ENCODE data around the gene CAMTA1.

The CAMTA1 gene

DNA sequence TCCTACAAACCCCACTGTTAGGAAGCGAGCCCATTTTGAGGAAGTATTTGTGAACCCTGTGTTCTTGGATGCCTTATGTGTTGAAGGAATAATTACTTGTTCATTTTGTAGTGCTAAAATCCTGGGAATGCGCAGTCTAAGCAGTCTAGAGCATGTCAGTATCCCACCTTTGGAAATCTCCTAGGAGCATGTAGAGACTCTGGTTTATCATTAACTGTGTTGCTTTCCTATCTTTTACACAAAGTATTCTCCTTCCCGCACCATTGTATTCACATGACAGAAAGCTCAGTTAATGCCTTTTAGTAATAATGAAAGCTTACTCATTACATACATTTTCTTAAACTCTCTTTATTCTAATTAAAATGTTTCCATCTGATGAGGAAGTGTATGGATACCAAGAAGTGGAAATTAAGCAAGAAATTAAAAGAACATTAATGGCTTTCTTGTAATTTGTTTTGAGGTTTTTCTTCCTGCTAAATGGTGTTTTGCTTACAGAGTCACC, 99.4 kb downstream of the CAMTA1 start:
- no peak for DNase-seq

DNA sequence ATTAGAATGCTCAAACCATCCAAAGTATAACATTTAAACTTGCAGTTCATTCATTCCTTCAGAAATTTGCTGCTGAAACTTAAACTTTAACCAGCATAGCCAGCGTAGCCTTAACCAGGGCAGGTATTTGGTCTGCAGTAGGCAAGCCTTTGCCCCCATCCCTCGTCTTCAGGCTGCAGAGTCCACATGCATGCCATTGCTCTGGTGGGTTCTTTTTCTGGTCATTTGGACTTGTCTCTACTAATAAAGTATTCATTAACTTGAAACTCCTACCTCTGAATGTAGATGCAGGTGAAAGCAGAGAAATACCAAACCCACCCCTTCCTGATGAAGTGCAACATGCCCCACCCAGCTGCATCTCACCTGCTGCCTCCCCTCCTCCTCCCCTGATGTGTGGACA, 100.2 kb downstream of the CAMTA1 start:
- DNase-seq, result no peak

DNA sequence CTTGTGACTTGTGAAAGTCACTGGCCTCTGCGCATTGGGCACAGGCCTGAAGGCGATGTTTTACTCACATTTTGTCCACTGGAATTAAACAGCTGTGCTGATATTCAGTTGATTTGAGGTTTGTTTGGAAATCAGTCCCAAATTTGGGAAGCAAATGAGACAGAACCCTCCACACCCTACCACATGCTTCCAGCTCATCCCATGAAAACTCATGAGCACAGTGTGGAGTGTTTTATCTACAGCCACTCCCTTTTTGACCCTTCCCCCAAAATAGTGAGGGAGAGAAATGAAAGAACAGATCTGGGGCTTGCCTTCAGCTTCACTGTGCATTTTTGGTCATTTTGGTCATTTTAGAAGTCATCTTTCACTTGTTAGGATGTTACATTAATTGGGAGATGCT, 101.3 kb downstream of the CAMTA1 start:
- no peak for DNase-seq

DNA sequence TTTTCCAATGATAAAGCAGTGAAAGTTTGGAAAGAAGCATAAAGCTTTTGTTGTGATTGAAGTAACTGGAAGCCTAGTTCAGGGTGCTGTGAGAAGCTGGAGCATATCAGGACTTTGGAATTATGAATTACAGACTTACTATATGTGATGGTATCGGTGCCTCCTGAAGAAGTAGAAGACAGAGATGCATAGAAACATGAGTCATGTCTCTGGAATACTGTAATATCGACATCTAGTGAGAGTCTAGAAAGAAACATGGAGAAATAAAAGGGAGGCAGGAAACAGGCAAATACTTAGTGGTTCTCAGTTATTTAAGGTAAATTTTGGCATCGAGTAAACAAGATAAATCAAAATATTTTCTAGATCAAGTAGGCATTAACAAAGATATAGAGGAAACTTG, 103.0 kb downstream of the CAMTA1 start:
- no peak for DNase-seq

DNA sequence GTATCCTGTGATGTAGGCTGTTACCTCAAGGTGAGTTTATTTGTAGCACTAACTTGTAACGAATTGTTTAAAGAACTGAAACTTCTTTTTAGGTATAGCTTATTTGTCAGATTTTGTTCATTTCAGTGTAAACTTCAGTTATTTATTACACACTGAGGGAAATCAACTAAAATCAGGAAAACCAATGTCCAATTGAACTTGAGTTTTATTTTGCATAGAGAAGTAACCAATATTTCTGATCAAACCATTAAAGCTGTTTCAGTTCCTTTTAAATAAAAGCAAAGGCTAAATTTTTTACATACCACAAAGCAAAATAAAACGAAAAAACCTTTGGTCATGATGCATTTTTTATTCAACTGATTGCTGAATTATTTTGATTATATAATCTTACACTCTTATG, 103.6 kb downstream of the CAMTA1 start:
- DNase-seq, result no peak

DNA sequence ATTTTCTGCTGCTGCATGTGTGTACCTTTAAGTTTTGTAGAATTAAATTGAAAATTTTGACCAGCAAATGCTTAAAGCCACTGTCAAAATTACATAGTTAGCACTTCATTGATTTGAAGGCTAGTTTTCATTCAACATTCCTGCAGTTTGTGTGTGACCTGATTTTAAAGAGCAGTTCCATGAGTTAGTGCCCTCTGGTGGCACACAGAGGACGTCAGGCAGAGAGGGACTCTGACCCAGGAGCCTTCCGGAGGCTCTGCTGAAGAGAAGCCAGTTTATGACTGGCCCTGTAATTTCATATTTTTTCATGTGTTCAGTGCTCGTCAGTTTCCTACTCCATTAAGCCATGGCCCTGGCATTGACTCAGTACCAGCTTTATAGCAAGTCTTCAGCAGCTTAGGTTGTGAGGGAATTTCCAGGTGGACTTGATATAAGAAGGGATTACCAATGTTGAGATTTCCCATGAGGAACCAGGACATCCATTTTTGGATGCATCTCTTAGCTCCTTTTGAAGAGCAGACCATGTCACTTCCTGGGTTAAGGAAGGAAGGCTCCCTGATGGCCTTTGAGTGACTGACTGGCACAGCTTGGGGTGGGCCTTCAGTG, 104.7 kb downstream of the CAMTA1 start:
- peak; percentile 65 to 79 (median 76) for DNase-seq

DNA sequence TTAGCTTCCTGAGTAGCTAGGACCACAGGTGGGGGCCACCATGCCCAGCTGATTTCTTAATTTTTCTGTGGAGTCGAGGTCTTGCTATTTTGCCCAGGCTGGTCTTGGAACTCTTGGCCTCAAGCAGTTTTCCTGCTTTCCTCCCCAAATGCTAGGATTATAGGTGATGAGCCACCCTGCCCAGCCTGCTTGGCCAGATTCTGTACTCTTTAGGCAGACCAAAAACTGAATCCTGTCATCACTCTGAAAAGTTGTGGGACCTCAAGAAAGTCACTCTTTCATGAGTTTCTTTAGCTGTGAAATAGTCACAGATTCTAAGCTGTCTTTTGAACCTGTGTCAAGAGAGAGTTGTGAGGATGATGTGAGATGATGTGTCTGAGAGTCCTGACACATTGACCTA, 105.4 kb downstream of the CAMTA1 start:
- DNase-seq, result no peak

DNA sequence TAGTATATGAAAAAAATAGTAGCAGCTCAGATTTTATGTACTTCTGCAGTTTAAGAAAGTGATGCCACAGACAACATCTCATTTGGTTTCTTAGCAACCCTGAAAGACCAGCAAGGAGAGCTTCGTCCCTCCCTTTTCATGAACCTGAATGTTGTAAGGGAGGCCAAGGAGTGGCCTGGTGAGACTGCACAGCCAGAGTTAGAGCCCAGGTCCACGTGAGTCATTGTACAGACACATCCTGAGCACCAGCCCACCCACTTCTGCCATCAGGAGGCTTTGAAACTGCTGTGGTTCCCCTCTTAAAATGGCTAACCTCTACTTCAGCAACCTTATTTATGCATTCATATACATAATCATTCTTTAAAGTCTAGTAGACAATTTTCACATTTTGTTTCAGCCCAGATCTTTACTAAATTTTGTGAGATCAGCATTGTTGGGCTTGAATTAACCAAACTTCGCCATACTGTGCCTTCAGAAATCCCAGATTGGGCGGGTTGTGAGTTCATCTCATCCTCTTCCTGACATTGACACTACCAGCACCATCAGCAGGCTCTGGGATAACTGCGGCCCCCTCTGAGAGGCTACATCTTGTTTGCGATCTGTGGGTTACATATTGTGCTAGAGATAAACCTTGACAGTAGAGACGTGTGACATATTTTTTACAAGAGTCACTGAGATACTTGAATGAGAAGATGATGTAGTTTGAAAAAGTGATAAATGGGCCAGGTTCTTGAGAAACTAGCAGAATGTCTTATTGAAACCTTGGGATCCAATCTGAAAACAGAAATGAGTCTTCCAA, 106.7 kb downstream of the CAMTA1 start:
- DNase-seq, result no peak

DNA sequence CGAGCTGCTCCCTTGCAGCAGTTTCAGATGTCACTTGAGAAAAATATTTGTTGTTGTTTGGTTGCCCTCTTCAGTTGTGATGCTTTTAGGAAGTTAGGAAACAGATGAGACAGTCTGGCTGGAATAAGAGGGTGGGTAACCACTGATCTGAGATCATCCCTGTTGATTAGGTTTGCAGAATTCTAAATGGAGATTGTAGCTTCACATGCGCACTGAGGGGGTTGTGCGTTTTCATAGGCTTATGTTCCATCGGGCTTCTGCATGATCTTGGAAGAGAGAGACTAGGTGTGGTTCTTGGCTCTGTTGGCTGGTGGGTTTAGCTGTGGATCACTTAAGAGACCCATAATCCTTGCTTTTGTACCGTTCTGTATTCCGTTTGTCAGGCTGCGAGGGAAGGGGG, 108.1 kb downstream of the CAMTA1 start:
- DNase-seq, result no peak

DNA sequence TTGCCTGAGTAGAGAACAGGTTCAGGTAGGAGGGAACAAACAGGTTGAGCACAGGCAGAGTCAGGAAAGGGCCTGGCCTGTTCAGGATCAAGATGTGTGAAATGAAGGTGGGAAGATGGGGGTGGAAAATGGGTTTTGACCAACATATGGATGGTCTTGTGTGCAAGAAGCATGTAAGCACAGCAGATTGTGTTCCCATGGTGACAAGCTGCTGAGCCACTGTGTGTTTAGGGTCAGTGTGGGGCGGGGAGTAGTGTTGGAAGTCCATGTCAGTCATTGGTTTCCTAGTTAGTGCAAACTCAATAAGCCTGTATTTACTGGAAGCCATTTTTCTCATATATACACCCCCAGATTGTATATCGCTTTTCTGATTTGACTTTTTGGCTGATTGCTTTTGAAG, 111.9 kb downstream of the CAMTA1 start:
- no peak for DNase-seq

DNA sequence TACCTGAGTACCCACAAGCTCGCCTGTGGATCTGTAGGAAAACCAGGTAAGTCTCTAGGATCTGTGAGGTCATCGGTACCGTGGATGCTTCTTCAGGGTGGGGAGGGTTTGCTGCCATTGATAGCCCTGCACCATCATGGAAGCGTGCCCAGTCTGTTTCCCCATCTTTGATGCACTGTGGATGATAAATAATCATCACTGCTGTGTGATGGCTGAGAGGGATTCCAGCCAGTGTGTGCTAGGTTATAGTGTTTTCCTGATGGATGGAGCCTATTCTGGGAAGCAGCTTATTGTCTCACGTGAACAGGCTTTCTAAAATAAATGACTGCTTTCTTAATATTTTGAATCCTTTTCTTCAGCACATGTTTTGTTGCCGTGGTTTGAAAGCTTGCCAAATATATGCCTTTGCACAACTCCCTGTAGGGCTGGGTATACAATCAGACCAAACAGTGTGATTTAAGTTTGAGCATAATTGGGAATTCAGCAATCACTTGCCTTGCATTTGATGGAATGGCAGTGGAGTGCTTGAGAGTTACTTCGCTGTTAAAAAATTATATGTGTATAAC, 113.8 kb downstream of the CAMTA1 start:
- no peak for DNase-seq

DNA sequence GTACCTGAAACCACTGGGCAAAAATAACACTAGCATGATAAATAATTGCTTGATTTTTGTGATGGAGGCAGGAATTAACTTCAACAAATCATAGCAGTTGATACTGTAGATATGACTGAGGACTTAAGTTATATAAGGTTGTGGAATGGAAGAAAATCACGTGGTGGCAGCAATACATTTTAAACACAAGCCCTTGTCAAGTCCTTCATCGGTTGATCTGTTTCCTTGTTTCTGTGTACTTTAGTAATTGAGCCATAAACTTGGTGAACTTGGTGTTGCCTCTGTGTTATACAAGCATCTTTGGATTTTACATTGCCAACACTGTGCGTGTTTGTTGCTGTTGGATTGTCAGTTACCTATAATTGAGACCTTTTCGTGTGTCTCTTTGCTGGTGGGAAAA, 114.4 kb downstream of the CAMTA1 start:
- no peak for DNase-seq

DNA sequence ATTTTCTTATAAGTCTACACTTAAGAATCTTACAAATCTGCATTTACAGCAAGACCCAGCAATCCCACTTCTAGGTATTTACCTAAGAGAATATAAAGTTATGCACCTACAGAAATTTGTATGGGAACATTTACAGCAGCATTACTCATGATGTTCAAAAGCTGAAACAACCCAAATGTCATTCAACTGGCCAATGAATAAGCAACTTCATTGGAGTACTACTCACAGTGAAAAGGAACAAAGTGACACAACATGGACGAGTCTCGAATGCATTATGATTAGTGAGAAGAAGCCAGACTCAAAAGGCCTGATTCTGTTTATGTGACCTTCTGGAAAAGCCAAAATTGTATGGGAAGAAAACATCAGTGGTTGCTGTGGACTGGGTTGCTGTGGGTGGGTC, 116.9 kb downstream of the CAMTA1 start:
- no peak for DNase-seq

DNA sequence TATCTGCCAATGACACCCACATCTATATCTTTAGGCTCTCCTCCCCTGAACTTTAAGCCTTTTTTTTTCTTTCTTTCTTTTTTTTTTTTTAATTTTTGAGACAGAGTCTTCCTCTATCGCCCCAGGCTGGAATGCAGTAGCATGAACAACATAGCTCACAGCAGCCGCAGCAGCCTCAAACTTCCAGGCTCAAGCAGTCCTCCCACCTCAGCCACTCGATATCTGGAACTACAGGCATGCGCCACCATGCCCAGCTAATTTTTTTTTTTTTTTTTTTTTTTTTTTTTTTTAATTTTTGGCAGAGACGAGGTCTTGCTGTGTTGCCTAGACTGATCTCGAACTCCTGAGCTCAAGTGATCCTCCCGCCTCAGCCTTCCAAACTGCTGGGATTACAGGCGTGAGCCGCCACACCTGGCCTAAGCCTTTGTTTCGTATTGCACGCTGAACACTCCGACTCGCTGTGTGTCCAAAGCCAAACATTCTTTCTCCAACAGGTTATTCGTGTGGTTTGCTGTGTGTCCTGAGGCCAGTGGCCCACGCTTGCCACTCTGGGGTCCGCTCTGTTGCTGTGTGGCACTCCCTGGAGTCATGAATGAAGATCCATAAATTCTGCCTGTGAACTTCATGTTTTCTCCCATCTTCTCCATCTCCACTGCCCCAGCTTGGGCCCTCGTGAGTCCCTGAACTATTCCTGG, 119.4 kb downstream of the CAMTA1 start:
- DNase-seq, result no peak

DNA sequence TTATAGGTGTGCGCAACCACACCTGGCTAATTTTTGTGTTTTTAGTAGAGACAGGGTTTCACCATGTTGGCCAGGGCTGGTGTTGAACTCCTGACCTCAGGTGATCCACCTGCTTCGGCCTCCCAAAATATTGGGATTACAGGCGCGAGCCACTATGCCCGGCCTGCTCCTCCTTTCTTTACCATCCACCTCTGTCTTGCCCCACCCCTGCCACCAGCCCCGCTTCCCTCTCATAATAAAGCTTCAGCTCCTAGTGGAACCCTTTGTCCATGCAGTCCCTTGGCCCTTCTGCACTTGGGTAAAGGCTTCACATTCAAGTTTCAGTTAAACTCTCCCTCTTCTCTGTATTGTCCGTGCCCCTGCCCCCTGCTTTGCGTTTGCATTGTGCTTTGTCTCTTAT, 120.1 kb downstream of the CAMTA1 start:
- no peak for DNase-seq

DNA sequence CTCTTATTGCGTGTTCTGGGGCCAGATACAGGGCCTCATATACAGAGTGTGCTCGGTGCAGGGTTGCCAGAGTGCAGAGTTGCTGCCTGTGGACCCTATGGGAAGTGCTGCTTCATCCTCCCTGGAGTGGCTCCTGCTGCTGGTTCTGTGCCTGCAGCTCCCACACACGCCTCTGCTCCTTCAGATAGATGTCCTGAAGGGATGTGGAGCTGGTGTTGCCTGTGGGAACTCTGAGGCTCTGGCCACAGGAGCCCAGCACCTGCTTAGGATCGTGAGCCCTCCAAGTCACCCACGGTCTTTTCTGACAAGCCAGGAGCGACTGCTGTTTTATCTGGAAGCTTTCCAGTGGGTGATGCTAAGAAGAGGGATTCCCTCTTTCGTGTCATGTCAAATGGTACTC, 120.5 kb downstream of the CAMTA1 start:
- no peak for DNase-seq

DNA sequence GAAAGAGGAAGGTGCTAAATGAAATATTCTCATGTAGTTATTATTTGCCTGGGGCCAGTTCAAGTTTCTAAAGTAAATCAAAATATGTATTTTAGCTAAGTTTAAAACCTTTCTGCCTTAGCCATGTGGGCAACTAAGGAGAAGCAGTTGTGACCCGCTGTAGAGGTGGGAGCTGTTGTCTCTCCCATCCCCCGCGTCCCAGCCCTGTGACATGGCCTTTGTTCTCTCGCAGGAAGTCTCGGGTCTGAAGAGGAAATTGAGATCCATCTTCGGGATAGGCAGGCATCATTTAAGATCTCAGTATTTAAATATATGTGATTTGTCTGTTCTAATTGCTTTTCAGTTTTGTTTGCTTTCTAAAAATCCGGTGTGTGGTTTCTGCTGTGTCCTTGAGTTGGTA, 121.5 kb downstream of the CAMTA1 start:
- no peak for DNase-seq

DNA sequence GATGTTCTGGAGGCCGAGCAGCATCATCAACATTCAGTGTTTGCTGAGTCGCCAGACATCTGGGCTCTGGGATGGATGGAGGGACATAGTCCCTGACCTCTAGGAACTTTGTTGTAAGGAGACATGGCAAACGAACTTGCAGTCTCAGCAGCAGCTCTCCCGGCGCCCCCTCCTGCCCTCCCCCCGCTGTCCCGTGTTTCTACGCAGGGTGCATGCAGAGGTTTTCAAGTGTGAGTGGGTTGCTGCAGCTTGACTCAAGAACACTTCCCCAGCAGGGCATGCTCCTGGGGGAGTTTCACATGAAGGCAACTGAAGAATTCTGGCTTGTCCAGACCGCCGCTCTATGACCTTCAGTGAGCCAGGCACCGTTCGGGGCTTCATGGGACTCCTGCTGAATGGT, 121.9 kb downstream of the CAMTA1 start:
- no peak for DNase-seq

DNA sequence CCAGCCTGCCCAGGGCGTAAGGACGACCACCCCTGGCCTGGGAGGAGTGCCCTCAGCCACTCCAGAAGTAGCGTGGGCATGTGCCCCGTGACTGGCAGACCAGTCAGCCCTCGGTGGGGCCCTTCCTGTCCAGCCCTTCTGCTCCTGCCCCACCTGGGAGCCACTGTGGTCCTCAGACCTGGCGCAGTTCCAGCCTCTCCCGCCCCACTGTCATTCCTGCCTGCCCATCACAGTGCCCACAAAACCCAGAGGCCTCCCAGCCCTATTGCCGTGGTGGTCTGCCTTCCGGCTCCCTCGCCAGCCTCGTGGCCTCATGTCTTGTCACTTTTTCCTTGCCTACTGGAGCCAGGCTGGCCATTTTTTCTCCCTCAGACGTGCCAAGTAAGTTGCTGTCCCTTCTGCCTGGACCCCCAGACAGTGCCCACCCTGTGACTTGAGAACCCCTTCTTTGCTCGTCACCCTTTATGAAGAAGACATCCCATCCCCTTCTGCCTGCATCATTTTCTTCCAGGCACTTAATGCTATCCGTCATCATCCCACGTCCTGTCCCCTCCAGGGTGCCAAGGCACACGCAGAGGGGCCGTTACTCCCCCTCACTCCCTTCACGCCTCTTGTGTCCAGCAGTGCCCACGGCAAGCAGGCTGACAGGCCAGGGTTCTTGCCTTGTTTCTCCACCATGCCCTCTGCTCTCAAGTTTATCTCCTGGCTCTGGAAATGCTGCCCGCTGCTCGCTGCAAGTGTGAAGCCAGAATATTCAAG, 122.6 kb downstream of the CAMTA1 start:
- DNase-seq, result no peak

DNA sequence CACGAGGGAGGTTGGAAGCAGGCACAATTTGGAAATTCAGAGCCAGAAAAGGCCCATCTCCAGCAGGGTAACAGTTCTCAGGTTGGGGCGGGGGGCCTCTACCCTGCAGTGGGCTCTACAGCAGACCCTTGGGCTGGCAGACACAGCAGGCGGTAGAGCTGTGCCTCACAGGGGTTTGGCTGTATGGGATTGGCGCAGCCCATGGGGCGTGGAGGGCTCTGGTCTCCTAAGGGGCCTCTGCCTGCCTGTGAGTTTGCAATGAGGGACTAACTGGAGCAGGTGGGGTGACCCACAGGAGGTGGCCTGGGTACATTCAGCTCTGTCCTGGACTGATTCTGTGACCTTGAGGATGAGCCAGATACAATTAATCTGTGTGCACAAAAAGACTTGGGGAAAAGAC, 124.1 kb downstream of the CAMTA1 start:
- DNase-seq, result no peak

DNA sequence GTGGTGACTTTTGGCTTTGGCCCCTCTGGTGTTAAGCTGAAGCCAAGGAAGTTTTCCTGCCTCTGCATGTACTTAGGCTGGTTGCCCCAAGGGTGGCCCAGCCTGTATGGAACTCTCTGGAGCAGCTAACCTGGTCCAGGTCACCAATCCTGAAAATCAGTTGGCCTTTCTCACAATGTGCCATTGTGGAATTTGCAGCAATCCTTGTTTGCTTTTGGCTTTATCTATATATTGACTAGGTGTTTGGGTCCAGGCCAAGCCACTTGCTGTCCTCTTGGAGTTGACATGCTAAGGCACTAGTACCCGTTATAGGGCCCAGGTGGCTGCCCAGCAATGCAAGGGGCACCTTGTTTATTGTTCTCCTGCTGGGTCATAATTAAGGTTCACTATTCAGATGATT, 124.6 kb downstream of the CAMTA1 start:
- no peak for DNase-seq

DNA sequence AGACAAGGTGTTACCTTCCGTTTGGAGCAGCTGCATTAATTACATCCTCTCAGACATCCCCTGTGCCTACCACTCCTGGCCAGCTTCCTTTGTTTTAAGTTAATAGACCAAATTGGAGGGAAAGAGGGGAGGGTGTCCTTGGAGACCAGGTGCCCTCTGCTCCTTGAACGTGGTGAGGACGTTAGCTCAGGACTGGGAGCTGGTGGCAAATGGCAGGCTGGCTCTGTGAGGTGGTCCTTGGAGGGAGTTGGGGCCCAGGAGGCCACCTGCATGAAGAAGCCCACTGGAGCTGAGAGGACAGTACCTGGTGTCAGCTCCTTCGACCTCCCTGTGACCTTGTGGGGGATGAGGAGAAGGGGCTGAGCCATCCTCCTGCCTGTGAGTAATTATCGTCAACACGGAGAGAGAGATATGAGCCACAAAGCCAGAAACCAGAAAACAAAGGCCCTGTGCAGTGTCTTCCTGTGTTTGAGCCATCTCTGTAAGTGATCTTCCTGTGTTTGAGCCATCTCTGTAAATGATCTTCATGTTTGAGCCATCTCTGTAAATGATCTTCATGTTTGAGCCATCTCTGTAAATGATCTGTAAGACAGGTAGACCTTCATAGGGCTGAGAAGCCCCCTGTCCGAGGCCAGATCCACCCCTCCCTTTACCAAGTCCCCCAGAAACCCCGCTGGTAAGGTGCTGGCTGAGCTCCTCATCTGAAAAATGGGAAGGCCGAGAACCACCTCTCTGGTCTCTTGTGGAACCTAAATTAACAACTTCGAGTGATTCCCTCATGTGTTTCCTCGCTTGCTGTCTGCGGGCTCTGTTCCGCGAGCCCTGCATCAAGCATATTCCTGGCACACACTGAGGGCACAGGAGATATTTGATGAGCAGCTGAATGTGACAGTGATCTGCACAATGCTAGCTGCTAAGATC, 126.0 kb downstream of the CAMTA1 start:
- DNase-seq, result no peak
